ENCODE measurements around the gene AGMAT.

AGMAT gene

GRCh38 chr1:15523104-15524020 is 61.5 kb downstream of the AGMAT start:
- no peak for DNase-seq (ENCODE audit: low read depth)

- DNase-seq (ENCODE audit: low read depth) = no peak
Observed at GRCh38 chr1:15522551-15522950, 62.3 kb downstream of the AGMAT start.

All from GM04504 (cell line).